Stimulated activated CD4-positive, alpha-beta T cell treated with anti-CD3 and anti-CD28 coated beads, Interleukin-4, amount 100 ng/mL, for 24 hours (primary cell): Measurements from ENCODE around the gene PTPRU.

Source experiments
- DNase-seq: peaks from one replicate; pipeline ENCODE4 v3.0.0-alpha.2; 2020

Gene PTPRU

DNA sequence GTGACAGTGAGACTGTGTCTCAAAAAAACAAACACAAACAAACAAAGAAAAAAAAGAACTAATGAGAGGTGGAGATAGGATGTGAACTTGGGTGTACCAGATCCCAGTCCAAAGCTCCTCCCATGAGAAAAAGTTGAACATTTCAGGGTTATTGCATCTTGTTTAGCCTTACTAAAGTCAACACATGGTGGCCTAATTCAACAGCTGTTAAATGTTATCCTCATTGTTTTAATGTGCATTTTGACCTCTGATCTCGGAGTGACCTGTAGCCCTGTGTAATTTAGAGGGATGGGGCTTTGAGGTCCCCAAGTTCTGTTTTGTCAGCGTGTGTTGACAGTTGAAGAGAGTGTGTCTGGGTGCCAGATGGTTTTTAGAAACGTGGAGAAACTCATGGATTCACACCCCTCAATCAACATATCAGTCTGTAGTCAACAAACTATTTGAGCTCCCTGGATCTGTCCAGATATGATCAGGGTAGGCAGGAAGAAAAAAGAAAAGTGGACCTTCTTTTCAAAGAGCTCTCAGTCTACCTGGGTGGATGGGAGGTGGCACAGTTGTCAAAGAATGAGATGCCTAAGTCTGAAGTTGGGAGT is 34.7 kb downstream of the PTPRU start:
- no peak for DNase-seq

GRCh38 chr1:29271724-29272123 is 35.4 kb downstream of the PTPRU start:
- DNase-seq: no peak

DNA sequence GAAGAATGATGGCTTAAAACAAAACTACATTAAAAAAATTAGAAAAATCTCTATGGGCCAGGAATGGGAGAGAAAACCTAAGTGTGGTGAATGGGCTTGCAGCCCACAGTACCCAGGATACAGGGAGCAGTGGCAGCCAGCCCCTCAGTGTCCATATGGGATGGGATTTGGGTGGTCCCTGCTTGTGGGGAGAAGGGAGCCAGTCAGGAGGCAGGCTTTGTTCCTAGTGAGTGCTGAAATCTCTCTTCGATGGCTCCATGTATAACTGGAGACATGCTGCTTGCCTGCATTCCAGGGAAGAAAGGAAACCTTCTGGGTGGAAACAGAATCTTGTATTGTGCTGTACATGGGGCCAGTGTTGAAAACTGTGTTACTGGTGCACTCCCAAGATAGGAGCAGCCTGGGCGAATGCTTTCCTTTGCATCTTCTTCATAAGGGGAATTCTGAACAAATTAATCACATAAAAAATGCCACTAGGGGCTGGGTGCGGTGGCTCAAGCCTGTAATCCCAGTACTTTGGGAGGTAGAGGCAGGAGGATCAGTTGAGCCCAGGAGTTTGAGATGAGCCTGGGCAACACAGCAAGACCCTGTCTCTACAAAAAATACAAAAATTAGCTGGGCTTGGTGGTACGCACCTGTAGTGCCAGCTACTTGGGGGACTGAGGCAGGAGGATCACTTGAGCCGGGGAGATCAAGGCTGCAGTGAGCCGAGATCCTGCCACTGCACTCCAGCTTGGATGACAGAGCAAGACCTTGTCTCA is 36.0 kb downstream of the PTPRU start:
- DNase-seq: no peak

DNA sequence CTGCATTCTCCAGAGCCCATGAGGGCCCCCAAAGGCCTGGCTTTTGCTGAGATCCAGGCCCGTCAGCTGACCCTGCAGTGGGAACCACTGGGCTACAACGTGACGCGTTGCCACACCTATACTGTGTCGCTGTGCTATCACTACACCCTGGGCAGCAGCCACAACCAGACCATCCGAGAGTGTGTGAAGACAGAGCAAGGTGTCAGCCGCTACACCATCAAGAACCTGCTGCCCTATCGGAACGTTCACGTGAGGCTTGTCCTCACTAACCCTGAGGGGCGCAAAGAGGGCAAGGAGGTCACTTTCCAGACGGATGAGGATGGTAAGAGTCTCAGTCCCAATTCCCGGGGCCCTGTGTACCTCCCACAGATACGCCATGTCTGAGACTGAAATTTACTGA is 39.1 kb downstream of the PTPRU start:
- no peak for DNase-seq

DNA sequence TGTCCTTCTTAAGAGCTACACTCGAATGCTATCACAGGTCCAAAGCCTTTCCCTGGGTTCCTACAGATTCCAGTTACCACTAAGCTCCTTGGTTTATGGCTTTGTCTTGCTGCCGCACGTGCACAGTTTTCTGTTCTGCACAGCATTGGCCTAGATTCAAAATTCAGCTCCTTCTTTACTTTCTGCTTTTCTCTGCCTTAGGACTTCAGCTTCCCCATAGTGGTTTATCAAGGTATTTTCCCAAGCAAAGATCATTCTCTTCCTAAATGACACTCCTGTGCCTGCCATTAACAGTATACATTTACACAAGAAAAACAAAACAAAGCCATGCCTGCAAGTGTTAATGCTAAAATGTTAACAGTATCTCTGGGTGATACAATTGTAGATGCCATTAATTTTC is 41.8 kb downstream of the PTPRU start:
- no peak for DNase-seq

GRCh38 chr1:29279406-29279805 is 43.1 kb downstream of the PTPRU start:
- no peak for DNase-seq

DNA sequence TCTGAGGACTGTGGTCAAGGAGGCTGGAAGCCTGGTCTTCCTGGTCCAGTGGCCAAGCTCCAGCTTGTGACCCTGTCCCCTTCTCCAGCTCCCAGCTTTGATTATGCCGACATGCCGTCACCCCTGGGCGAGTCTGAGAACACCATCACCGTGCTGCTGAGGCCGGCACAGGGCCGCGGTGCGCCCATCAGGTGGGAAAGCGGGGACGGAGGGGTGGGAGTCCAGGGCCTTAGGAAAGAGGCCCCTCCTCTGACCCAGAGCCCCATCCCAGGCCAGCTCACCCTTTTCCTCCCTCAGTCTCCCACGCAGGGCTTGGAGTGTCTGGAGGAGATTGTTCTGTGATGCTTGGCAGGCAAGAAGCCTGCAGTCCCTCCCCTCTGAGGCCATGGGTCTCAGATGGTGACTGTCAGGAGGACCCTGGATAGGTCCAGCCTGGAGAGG is 43.6 kb downstream of the PTPRU start:
- DNase-seq: no peak

DNA sequence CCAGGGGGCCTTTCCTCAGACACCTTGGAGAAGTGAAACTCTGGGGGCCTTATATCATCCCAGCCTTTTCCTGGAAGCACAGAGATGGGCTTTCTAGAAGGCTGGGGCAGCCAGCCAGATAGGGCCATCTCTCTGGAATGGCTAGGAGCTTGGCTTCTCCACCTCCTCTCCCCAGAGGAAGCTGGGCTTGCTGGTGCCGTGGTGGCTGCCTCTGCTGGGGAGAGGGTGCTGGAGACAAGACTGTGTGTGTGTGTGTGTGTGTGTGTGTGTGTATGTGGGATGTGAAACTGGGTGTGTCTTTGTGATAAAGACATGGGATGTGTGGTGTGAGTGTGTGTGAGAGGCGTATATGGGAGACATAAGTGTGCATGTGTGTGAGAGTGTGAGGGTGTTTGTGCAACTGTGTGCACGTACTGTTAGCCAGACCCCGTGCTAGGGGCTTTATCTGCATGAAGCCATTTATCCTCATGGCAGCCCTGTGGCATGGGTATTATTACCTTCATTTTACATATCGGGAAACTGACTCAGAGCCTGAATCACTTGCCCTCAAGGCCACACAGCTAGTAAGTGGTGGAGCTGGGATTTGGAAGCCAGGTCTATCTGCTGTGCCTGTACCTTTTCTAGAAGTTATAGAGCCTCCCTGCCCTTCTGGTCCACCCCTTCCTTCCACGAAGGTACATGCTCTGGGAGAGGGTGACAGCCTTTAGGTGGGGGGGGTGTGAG is 44.2 kb downstream of the PTPRU start:
- DNase-seq: no peak

GRCh38 chr1:29281571-29281970 is 45.2 kb downstream of the PTPRU start:
- DNase-seq: no peak

DNA sequence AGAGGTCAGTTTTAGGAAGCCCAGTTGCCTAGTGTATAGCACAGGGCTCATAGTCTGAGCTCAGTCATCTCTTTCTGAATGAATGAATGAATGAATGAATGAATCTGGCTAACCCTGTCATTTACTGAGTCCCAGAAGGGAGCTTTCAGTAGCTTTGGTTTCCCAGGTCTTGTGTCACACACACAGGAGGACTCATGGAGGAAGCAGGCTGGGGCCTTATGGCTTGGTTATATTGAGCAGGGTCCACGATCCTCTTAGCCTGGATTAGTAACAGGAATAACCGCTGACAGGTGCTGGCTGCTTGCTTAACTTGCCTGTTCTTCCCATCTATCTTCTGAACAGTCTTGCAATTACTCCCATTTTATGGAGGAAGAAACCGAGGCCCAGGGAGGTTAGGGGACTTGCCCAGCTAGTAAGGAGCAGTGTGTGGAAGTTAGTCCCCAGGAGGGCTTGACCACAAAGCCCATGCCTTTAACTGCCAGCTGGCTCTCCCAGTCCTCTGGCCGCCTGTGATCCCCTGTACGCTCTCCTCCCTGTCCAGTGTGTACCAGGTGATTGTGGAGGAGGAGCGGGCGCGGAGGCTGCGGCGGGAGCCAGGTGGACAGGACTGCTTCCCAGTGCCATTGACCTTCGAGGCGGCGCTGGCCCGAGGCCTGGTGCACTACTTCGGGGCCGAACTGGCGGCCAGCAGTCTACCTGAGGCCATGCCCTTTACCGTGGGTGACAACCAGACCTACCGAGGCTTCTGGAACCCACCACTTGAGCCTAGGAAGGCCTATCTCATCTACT is 46.0 kb downstream of the PTPRU start:
- DNase-seq: no peak

GRCh38 chr1:29282924-29283803 is 46.8 kb downstream of the PTPRU start:
- DNase-seq: no peak

DNA sequence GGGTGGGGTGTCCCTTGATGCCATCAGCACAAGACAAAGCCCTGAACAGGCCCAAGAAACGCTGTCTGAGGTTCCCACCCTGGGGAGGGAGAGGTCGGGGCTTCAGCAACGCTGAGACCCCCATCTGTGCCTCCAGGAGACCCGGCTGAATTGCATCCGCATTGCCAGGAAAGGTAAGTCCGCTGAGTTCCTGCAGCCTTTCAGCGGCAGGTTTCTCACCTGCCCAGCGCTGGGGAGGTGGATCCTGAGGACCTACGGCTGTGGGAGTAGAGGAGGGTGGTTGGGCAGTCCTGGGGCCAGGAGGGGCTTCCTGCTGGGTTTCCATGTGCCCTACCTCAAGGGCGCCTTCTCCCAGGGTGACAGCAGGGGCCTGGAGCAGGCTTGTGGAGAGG is 47.5 kb downstream of the PTPRU start:
- no peak for DNase-seq

- DNase-seq: no peak
Observed at GRCh38 chr1:29284286-29284960, 48.1 kb downstream of the PTPRU start.

- no peak for DNase-seq
Observed at GRCh38 chr1:29284961-29285560, 48.7 kb downstream of the PTPRU start.

DNA sequence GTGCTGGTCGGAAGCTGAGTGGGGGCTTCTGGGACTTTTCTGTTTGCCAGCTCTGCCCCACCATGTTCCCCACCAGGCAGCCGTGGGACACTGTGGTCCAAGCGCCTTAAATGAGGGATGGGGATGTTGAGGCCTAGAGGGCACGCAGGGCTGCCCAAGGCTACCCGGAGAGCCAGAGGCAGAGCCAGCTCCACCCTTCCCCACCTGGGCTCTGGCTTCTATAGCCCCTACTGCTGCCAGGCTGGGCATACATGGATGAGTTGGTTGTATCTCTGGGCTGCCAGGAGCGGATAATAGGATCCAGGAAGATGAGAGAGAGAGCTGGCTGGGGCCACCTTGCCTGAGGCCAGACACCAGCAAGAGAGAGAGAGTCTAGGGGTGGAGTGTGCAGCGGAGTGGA is 49.4 kb downstream of the PTPRU start:
- DNase-seq: no peak

- DNase-seq: no peak
Observed at GRCh38 chr1:29286194-29286767, 50.0 kb downstream of the PTPRU start.

DNA sequence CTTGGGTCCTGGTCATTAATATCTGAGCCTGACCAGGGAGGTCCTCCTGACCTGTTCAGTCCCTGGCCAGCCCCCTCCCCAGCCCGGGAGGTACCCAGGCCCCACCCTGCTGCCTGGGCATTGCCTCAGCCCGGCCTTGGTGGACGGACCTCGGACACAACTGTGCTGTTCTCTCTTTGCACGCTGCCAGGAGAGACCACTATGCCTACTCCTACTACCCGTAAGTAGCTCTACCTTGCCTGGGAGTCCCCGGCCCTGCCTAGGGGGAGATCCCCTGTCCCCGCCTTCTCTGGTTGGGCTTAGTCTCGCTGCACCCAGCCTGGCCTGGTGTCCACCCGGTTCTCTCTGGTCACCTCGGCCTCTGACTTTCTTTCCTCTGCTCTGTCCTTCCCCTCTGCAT is 53.2 kb downstream of the PTPRU start:
- DNase-seq: no peak

DNA sequence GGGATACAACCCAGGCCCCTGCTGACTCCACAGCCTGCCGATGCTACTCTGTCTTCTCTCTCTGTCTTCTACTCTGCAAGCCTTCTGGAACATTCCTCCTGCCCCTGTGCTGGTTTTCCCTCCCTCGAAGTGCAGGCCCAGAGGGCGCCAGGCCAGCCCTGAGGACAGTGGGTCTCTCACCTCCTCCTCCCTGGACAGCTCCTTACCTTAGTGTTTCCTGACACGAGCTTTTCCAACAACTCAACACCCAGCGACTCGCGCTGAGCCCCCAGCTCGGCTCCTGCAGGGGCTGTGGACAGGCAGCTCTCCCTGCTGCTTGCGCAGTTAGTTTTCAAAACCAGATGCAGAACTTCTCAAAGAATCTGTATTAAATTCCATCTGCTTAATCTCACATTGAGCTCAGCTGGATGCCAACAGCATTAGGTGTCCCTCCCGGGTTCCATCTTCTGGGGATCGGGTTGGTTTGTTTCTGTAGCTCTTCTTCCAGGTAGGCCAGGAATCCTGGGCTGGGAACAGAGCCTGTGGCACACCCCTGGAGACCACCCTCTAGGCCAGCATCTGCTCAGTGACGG is 54.2 kb downstream of the PTPRU start:
- no peak for DNase-seq

GRCh38 chr1:29291756-29292155 is 55.4 kb downstream of the PTPRU start:
- DNase-seq: no peak

DNA sequence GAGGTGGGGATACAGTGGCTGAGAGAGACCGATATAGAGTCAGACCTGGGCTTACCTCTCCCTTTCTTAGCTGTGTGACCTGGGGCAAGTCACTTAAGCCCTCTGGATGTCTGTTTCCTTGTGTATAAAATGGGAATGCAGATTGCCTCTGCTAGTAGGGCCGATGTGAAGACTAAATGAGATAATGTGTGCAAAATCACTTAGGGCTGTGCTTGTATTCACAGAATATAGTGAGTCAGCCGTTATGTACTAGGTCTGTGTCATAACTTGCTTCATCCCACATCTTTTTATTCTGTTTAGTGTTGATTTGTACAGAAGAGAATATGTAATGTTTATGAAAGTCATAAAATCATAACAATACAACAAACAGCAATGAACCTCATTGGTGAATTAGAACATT is 56.0 kb downstream of the PTPRU start:
- no peak for DNase-seq

GRCh38 chr1:29297450-29297849 is 61.1 kb downstream of the PTPRU start:
- no peak for DNase-seq
